Heart left ventricle (tissue), 13 donors: ENCODE results near the gene ADSS1.

Source experiments
- CTCF ChIP-seq, 12 donors: fragments of 200-600 bp; sonication (generic) in 4 of 12; IDR thresholded peaks; one replicate each; pipeline versions ENCODE4 v1.5.0 to v1.8.0; 2018 to 2022; ENCODE audit warnings: antibody characterized with exemption in 12 of 12, mild to moderate bottlenecking in 5 of 12
- POLR2A ChIP-seq, 2 donors: fragments of 450-650 bp; IDR thresholded peaks; one replicate each; pipeline ENCODE4 v1.6.1; 2017; ENCODE audit warnings: antibody characterized with exemption in 2 of 2, mild to moderate bottlenecking in 2 of 2, moderate library complexity in 2 of 2
- donor health status: ischemic (EF 13 %, LVEDD 7.1; RV severe dilation, severe dysfunction).
- donor health status: DM: no; HTN: yes; CAD: no.
- donor health status: DM: no; HTN: no; CAD: no.
- donor health status: ischemic (EF 25% LVEDD 6.9; RV normal size, moderate dysfunction).
- donor health status: ischemic (EF 25% LVEDD 5.7; RV mildly dilated, moderate dysfunction).
- donor health status: ischemic (EF 35%, LVEDD 5.7; RV mildly dilated, moderate dysfunction).
- donor health status: nonischemic (EF 11% LVEDD 7.7; RV severe dilation, severe dysfunction).
- donor health status: DM: yes; HTN: yes; CAD: no.
- donor health status: PGD.
- donor health status: ischemic (EF 29% LVEDD 5.4; RV normal size, mild dysfunction).
- donor health status: nonischemic (EF 23%, LVEDD 6.1; RV moderate dilation, normal function).

GRCh38 chr14:104724981-104725771 lies 1.1 kb downstream of the ADSS1 start:
- TF ChIP-seq CTCF (IDR thresholded peaks at IDR 0.05): peak in 7 of 12 donors; percentile 8 to 53 (median 32)
- TF ChIP-seq POLR2A (IDR thresholded peaks at IDR 0.05): no peak
